A673 (cell line): ENCODE measurements around the gene ACCS. TPM values are rescaled to one million over a fixed set of nuclear protein-coding genes. Genes with fewer than 3 reads are reported as not detected.

Experiments
- Bru-seq: library from RNA; stranded (reverse); fragments of 400-500 nt; gene quantifications from one replicate; lab custom pipeline; 2021; lab: Mats Ljungman, UMichigan
- BruChase-seq, 2 experiments: library from RNA; stranded (reverse); fragments of 400-500 nt; gene quantifications; one replicate each; lab custom pipeline; 2021; lab: Mats Ljungman, UMichigan
- BruUV-seq: library from RNA; stranded (reverse); fragments of 400-500 nt; replicated peaks from 2 replicates; lab custom pipeline; 2021; lab: Mats Ljungman, UMichigan
- CTCF ChIA-PET: fragments of 300-600 bp; sonication (Branson Sonifier 250); formaldehyde crosslinking; loops from one replicate; lab custom pipeline; 2022; ENCODE audit warnings: antibody characterized with exemption; lab: Charles Lee
- POLR2A ChIA-PET: fragments of 300-600 bp; sonication (Branson Sonifier 250); formaldehyde crosslinking; loops from one replicate; lab custom pipeline; 2022; ENCODE audit warnings: antibody characterized with exemption; ENCODE audit not compliant: low non-redundant PET; lab: Charles Lee
- DNase-seq: peaks from one replicate; pipeline ENCODE4 v3.0.0-alpha.2; 2015; ENCODE audit warnings: low spot score
- H3K27ac ChIP-seq: fragments of 200-600 bp; sonication (generic); 2 replicates; pipeline ENCODE4 v1.5.1; 2016; ENCODE audit warnings: mixed run types, low read depth, mild to moderate bottlenecking, mixed read lengths, antibody characterized with exemption, low read length; ENCODE audit not compliant: poor library complexity, severe bottlenecking
- H3K27me3 ChIP-seq: fragments of 200-600 bp; sonication (generic); replicated peaks from 2 replicates; pipeline ENCODE4 v1.6.1; 2017; ENCODE audit warnings: mixed run types, low read depth, mild to moderate bottlenecking, mixed read lengths, antibody characterized with exemption, low read length; ENCODE audit not compliant: insufficient read depth, poor library complexity
- H3K36me3 ChIP-seq: fragments of 200-600 bp; sonication (generic); 2 replicates; pipeline ENCODE4 v1.6.1; 2016; ENCODE audit warnings: mixed run types, mild to moderate bottlenecking, mixed read lengths, antibody characterized with exemption, low read length; ENCODE audit not compliant: insufficient read depth, poor library complexity, severe bottlenecking
- H3K4me1 ChIP-seq: fragments of 200-600 bp; sonication (generic); 2 replicates; pipeline ENCODE4 v1.6.1; 2017; ENCODE audit warnings: mixed run types, mild to moderate bottlenecking, mixed read lengths, antibody characterized with exemption, low read length; ENCODE audit not compliant: insufficient read depth, poor library complexity, severe bottlenecking
- H3K4me3 ChIP-seq: fragments of 200-600 bp; sonication (generic); 2 replicates; pipeline ENCODE4 v1.5.1; 2016; ENCODE audit warnings: low read depth, mixed run types, mild to moderate bottlenecking, mixed read lengths, low read length; ENCODE audit not compliant: poor library complexity, severe bottlenecking
- H3K9me3 ChIP-seq: fragments of 200-600 bp; sonication (generic); 2 replicates; pipeline ENCODE4 v1.6.1; 2016; ENCODE audit warnings: mixed run types, low read depth, mild to moderate bottlenecking, mixed read lengths, antibody characterized with exemption, low read length; ENCODE audit not compliant: poor library complexity, severe bottlenecking
- CTCF ChIP-seq: fragments of 300-800, 200-600 bp; sonication (generic); conservative IDR thresholded peaks from 2 replicates; pipeline ENCODE4 v1.5.1; 2017; ENCODE audit warnings: low read depth, mild to moderate bottlenecking, antibody characterized with exemption, low read length, moderate library complexity, mixed read lengths
- EZH2 ChIP-seq: fragments of 200-600 bp; sonication (generic); IDR thresholded peaks from 2 replicates; pipeline ENCODE4 v1.6.1; 2017; ENCODE audit warnings: borderline replicate concordance, low read depth, mild to moderate bottlenecking, mixed read lengths, antibody characterized with exemption, low read length; ENCODE audit not compliant: poor library complexity, severe bottlenecking
- intact Hi-C: fragments of 100-400 bp; cut with micrococcal nuclease; formaldehyde crosslinking; loops from one replicate; pipeline ENCODE4 v1.10.0; 2022; ENCODE audit not compliant: unreplicated experiment
- long read RNA-seq: library from polyadenylated mRNA; stranded (forward); transcript quantifications from one replicate; pipeline ENCODE4 v2.0.0, GENCODE V29; 2022
- total RNA-seq: library from RNA; stranded (reverse); gene quantifications from 2 replicates; pipeline ENCODE4 v1.2.3, GENCODE V29; 2021

Gene ACCS
- 28.4 and 35.3 TPM in 2 replicates for total RNA-seq
- percentile 77 among the genes with signal in this experiment for Bru-seq, nascent RNA
- percentile 83 among the genes with signal in this experiment for BruChase-seq, experiment 1, labeled RNA remaining after a 2-hour chase
- BruChase-seq, experiment 2, labeled RNA remaining after a 6-hour chase: percentile 81 among the genes with signal in this experiment
- long read RNA-seq, transcript ACCS-201 (15 exons, 2,362 nt): major isoform, 9 of 28 reads
- long read RNA-seq, partial matches to known transcripts: 6 of 28 reads
- long read RNA-seq, other reads (novel, unspliced or antisense): 13 of 28 reads

DNA sequence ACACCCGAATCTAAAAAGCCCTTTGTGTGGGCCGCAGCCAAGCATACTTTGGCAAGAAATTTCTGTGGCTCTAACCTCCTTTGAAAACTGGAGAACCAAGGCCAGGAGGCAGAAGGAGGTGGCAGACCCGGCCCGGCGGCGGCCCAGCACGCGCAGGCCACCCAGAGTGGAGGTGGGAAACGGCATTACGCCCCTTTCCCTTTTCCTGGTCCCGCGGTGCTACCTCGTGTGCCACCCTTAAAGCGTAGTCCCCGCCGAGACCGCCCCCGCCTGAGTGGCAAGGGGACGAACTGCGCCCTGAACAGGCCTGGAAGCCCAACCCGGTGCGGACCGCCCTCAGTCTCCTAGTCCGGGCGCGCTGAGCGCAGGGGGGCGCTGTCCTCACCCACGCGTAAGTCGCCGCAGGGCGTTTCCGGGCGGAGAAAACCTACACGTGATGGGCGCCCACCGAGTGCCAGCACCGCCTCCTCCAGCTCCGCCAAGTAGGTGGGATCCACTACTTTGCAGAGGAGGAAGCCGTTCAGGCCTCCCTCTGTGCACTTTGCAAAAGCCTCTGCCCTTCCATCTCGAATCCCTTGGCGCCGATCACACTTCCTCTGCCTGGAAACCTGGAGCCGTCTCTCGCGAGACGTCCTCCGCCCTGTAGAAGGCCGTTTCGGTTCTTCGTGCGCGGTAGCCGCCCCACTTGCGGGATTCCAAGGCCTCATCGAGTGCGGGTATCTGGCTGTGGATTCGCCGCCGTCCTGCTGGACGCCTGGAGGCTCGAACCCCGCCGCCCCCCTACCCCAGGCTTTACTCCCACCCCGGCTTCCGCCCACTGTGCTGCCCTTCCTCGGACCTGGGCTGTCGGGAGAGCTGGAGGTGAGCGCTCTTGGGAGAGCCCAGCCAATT lies at the start of gene ACCS:
Gene ACCS (plus strand): TSS at position 430 of the 891 bp plus-strand sequence. CDS start 1,358 bp downstream, outside the sequence.
- peak within 1 kb of the TSS; percentile 82 for H3K27ac ChIP-seq
- TF ChIP-seq EZH2 (no peak), CTCF (peak; percentile 100)
- BruUV-seq: no TSS peak
- H3K9me3 ChIP-seq: no peaks in the 10 kb centered on the region
- intact Hi-C loops: no loop called here
- peaks cover 15% of the 10 kb centered on the region for H3K4me1 ChIP-seq
- POLR2A ChIA-PET: no interaction called here
- no peaks in the 10 kb centered on the region for H3K27me3 ChIP-seq
- no peaks in the 10 kb centered on the region for H3K36me3 ChIP-seq
- DNase-seq: peak; percentile 100
- H3K4me3 ChIP-seq: peak within 1 kb of the TSS; percentile 50
- CTCF ChIA-PET: interaction anchor here (0.5 to 3.5 kb wide), 9 partner anchors 23 to 546 kb away, joined by 3 to 23 read pairs (median 3); partner anchors contain the start of genes EXT2 and HSD17B12

GRCh38 chr11:44016546-44017442 lies 49.3 kb upstream of the ACCS start:
- BruUV-seq: no TSS peak
- peaks cover 17% of the 10 kb centered on the region for H3K27me3 ChIP-seq
- H3K27ac ChIP-seq: no peak overlapping the region
- intact Hi-C loops: no loop called here
- ChIA-PET POLR2A (no interaction called here), CTCF (no interaction called here)
- no peak overlapping the region for H3K4me3 ChIP-seq
- H3K9me3 ChIP-seq: no peaks in the 10 kb centered on the region
- H3K36me3 ChIP-seq: no peaks in the 10 kb centered on the region
- no peak for TF ChIP-seq CTCF
- no peak for TF ChIP-seq EZH2
- no peak for DNase-seq
- H3K4me1 ChIP-seq: no peaks in the 10 kb centered on the region
